Astrocyte (in vitro differentiated cells and primary cell): ENCODE data around the gene LMX1B. TPM values are rescaled to one million over a fixed set of nuclear protein-coding genes. Genes with fewer than 3 reads are reported as not detected.

Experiments
- DNase-seq: peaks from one replicate; pipeline ENCODE4 v3.0.0-alpha.2; 2010; ENCODE audit warnings: low read depth
- FAIRE-seq: peaks from 2 replicates; lab custom pipeline; 2011; peaks lifted over from hg19 to GRCh38; lab: Jason Lieb, UNC
- H2AFZ ChIP-seq: 2 replicates; pipeline ENCODE4 v1.6.0; 2012; ENCODE audit warnings: low read depth, low read length, inconsistent platforms
- H3K27ac ChIP-seq: 2 replicates; pipeline ENCODE4 v1.5.1; 2011; ENCODE audit warnings: low read depth, low read length, inconsistent platforms
- H3K27me3 ChIP-seq: 2 replicates; pipeline ENCODE4 v1.6.0; 2011; ENCODE audit warnings: low read length, inconsistent platforms; ENCODE audit not compliant: insufficient read depth
- H3K36me3 ChIP-seq: 2 replicates; pipeline ENCODE4 v1.5.1; 2011; ENCODE audit warnings: low read length, inconsistent platforms; ENCODE audit not compliant: insufficient read depth
- H3K4me1 ChIP-seq: 2 replicates; pipeline ENCODE4 v1.5.1; 2011; ENCODE audit warnings: low read length, inconsistent platforms; ENCODE audit not compliant: insufficient read depth
- H3K4me2 ChIP-seq: 2 replicates; pipeline ENCODE4 v1.6.0; 2012; ENCODE audit warnings: low read length, inconsistent platforms
- H3K4me3 ChIP-seq: 2 replicates; pipeline ENCODE4 v1.5.1; 2011; ENCODE audit warnings: low read depth, mild to moderate bottlenecking, low read length, inconsistent platforms; ENCODE audit not compliant: insufficient read depth
- H3K79me2 ChIP-seq: 2 replicates; pipeline ENCODE4 v1.6.0; 2012; ENCODE audit warnings: mild to moderate bottlenecking, low read length, inconsistent platforms; ENCODE audit not compliant: insufficient read depth
- H3K9ac ChIP-seq: 2 replicates; pipeline ENCODE4 v1.6.0; 2012; ENCODE audit warnings: mild to moderate bottlenecking, low read length, inconsistent platforms
- H3K9me3 ChIP-seq: 2 replicates; pipeline ENCODE4 v1.5.1; 2012; ENCODE audit warnings: low read depth, mild to moderate bottlenecking, low read length, inconsistent platforms; ENCODE audit not compliant: insufficient read depth
- H4K20me1 ChIP-seq: 2 replicates; pipeline ENCODE4 v1.6.0; 2012; ENCODE audit warnings: low read length, inconsistent platforms; ENCODE audit not compliant: insufficient read depth
- H3K27ac Mint-ChIP-seq: one replicate; pipeline ENCODE4 v1.8.0; 2021; ENCODE audit warnings: mild to moderate bottlenecking, mixed read lengths; ENCODE audit not compliant: unreplicated experiment
- H3K27me3 Mint-ChIP-seq: one replicate; pipeline ENCODE4 v1.8.0; 2021; ENCODE audit warnings: low read depth, mixed read lengths; ENCODE audit not compliant: unreplicated experiment
- H3K36me3 Mint-ChIP-seq: one replicate; pipeline ENCODE4 v1.8.0; 2021; ENCODE audit warnings: low read depth, mixed read lengths; ENCODE audit not compliant: unreplicated experiment
- H3K4me1 Mint-ChIP-seq: one replicate; pipeline ENCODE4 v1.8.0; 2021; ENCODE audit warnings: low read depth, mixed read lengths; ENCODE audit not compliant: unreplicated experiment
- H3K4me3 Mint-ChIP-seq: one replicate; pipeline ENCODE4 v1.8.0; 2021; ENCODE audit warnings: mild to moderate bottlenecking, moderate library complexity, mixed read lengths; ENCODE audit not compliant: unreplicated experiment
- H3K9me3 Mint-ChIP-seq: one replicate; pipeline ENCODE4 v1.8.0; 2021; ENCODE audit warnings: mild to moderate bottlenecking, mixed read lengths; ENCODE audit not compliant: unreplicated experiment
- EZH2 ChIP-seq: IDR thresholded peaks from 2 replicates; pipeline ENCODE4 v1.6.1; 2012; ENCODE audit warnings: mild to moderate bottlenecking, low read length, inconsistent platforms; ENCODE audit not compliant: insufficient read depth
- total RNA-seq: library from RNA; stranded (reverse); gene quantifications from 2 replicates; pipeline ENCODE4 v1.2.1, GENCODE V29; 2021
- TF ChIP-seq, protein P1 (sequence below): IDR thresholded peaks from 2 replicates; pipeline ENCODE4 v1.5.1; 2011; ENCODE audit warnings: low read depth, mild to moderate bottlenecking, inconsistent platforms, low read length, moderate library complexity; ENCODE audit not compliant: insufficient read depth

LMX1B gene
- total RNA-seq, 1 donor from 2014 or later = 0.45 TPM

DNA sequence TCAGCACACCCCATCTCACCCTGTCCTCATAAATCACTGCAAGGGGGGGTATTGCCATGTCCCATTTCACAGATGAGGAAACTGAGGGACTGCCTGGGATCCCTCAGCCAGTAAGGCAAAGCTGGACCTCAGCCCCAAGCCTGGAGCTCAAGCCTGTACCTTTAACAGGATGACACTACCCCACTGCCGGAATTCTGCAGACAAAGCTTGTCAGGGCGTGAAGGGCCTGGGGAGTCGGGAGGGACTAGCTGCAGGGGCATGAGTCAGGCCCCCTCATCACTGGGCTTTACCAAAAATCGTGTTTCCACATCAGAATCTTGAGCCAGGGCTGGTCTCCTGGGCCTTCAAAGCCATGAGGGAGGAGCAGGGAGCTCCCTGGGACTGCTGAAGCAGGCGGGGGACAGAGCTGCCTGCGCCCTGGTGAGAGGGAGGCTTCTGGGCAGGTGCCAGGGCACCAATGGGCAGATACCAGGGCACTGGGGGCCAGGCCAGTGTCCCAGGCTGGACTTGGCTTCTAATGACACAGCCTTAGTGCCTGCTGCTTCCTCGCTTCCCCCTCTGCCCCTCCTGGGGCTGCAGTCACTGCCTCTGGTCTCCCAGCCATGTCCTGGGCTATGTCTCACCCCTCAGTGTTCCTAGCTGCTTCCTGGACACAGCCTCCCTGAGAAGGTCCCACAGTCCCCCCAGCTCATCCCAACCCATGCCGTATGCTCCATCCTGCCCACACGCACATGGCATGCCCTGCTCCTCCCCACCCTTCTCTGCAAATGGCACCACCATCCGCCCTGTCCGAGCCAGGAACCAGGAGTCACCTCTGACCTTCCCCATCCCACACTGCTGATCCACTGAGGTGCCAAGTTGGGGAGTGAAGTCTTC, 80.7 kb downstream of the LMX1B start:
- no peaks in the 10 kb centered on the region for H3K9me3 ChIP-seq
- no peak overlapping the region for H2AFZ ChIP-seq
- H3K4me1 ChIP-seq = no peaks in the 10 kb centered on the region
- peaks cover 9% of the 10 kb centered on the region for H3K27me3 ChIP-seq
- H3K4me1 Mint-ChIP-seq = no peaks in the 10 kb centered on the region
- no peaks in the 10 kb centered on the region for H3K9me3 Mint-ChIP-seq
- H3K79me2 ChIP-seq = no peaks in the 10 kb centered on the region
- H3K9ac ChIP-seq = no peak overlapping the region
- H4K20me1 ChIP-seq = no peaks in the 10 kb centered on the region
- no peaks in the 10 kb centered on the region for H3K36me3 Mint-ChIP-seq
- TF ChIP-seq, protein P1, sequence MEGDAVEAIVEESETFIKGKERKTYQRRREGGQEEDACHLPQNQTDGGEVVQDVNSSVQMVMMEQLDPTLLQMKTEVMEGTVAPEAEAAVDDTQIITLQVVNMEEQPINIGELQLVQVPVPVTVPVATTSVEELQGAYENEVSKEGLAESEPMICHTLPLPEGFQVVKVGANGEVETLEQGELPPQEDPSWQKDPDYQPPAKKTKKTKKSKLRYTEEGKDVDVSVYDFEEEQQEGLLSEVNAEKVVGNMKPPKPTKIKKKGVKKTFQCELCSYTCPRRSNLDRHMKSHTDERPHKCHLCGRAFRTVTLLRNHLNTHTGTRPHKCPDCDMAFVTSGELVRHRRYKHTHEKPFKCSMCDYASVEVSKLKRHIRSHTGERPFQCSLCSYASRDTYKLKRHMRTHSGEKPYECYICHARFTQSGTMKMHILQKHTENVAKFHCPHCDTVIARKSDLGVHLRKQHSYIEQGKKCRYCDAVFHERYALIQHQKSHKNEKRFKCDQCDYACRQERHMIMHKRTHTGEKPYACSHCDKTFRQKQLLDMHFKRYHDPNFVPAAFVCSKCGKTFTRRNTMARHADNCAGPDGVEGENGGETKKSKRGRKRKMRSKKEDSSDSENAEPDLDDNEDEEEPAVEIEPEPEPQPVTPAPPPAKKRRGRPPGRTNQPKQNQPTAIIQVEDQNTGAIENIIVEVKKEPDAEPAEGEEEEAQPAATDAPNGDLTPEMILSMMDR = no peak
- no peak for TF ChIP-seq EZH2
- H3K36me3 ChIP-seq = no peaks in the 10 kb centered on the region
- H3K27ac Mint-ChIP-seq = no peak overlapping the region
- FAIRE-seq (no peak), DNase-seq (no peak)
- H3K4me2 ChIP-seq = no peak overlapping the region
- H3K4me3 Mint-ChIP-seq = no peak overlapping the region
- H3K27me3 Mint-ChIP-seq = peaks cover 73% of the 10 kb centered on the region
- H3K27ac ChIP-seq = no peak overlapping the region
- no peak overlapping the region for H3K4me3 ChIP-seq

- Histone ChIP-seq H3K4me2 (no peak overlapping the region), H3K4me3 (no peak overlapping the region), H3K9ac (no peak overlapping the region), H4K20me1 (no peaks in the 10 kb centered on the region), H3K27ac (no peak overlapping the region), H3K27me3 (peaks cover 8% of the 10 kb centered on the region), H3K36me3 (no peaks in the 10 kb centered on the region), H2AFZ (no peak overlapping the region), H3K79me2 (no peaks in the 10 kb centered on the region), H3K9me3 (no peaks in the 10 kb centered on the region), H3K4me1 (no peaks in the 10 kb centered on the region)
- Mint-ChIP-seq H3K4me1 (no peaks in the 10 kb centered on the region), H3K4me3 (no peak overlapping the region), H3K27ac (no peak overlapping the region), H3K27me3 (peaks cover 74% of the 10 kb centered on the region), H3K36me3 (no peaks in the 10 kb centered on the region), H3K9me3 (no peaks in the 10 kb centered on the region)
- TF ChIP-seq, protein P1 = no peak
- no peak for TF ChIP-seq EZH2
- FAIRE-seq (no peak), DNase-seq (no peak)
Observed at GRCh38 chr9:126695186-126695585, 81.5 kb downstream of the LMX1B start.
